ENCODE results near the gene CSAG3.
"Not testable (repeated sequence)": the region's sequence is repeated elsewhere in the genome, so short reads cannot be mapped to it uniquely, and the experiment has no call there.

Gene CSAG3

GRCh38 chrX:152758918-152759317 is at the start of gene CSAG3:
Gene CSAG3, plus strand, starts transcription at chrX:152759218.
- not testable (repeated sequence) for DNase-seq (ENCODE audit: low read depth in 1 of 2, low spot score in 1 of 2)

- DNase-seq (ENCODE audit: low read depth in 1 of 2, low spot score in 1 of 2): not testable (repeated sequence)
Measured at GRCh38 chrX:152713195-152713594, 45.8 kb upstream of the CSAG3 start.

DNA sequence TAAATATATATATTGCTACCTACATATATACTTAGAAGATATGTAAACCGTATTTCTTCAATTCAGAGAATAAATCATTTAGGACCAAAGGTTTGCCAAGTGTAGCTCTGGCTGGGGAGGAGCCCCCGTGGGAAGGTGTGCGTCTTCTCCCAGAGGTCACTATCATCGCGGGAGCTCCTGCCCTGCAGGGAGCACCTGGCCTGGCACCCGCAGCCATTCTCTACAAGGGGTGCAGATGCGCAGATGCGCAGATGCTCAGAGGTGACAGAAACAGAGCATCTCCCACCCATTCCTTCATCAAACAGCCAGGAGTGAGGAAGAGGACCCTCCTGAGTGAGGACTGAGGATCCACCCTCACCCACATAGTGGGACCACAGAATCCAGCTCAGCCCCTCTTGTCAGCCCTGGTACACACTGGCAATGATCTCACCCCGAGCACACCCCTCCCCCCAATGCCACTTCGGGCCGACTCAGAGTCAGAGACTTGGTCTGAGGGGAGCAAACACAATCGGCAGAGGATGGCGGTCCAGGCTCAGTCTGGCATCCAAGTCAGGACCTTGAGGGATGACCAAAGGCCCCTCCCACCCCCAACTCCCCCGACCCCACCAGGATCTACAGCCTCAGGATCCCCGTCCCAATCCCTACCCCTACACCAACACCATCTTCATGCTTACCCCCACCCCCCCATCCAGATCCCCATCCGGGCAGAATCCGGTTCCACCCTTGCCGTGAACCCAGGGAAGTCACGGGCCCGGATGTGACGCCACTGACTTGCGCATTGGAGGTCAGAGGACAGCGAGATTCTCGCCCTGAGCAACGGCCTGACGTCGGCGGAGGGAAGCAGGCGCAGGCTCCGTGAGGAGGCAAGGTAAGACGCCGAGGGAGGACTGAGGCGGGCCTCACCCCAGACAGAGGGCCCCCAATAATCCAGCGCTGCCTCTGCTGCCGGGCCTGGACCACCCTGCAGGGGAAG is 44.9 kb upstream of the CSAG3 start, which contains the start of gene MAGEA2B:
MAGEA2B (plus strand) TSS at position 814 of the 973 bp plus-strand sequence. CDS start 2,479 bp downstream, outside the sequence.
- DNase-seq (ENCODE audit: low read depth in 1 of 2, low spot score in 1 of 2): not testable (repeated sequence)

- DNase-seq (ENCODE audit: low read depth in 1 of 2, low spot score in 1 of 2): no peak
Measured at GRCh38 chrX:152725409-152725808, 33.6 kb upstream of the CSAG3 start.

GRCh38 chrX:152733261-152733975 is 25.6 kb upstream of the CSAG3 start, which contains the start of the genes CSAG1 and MAGEA12:
Gene CSAG1, minus strand, starts transcription at chrX:152733721. Its CDS starts 1,261 bp downstream, at chrX:152732460.
Gene MAGEA12, plus strand, starts transcription at chrX:152733757. Its CDS starts 2,405 bp downstream, at chrX:152736162.
- DNase-seq (ENCODE audit: low read depth in 1 of 2, low spot score in 1 of 2): no peak

DNA sequence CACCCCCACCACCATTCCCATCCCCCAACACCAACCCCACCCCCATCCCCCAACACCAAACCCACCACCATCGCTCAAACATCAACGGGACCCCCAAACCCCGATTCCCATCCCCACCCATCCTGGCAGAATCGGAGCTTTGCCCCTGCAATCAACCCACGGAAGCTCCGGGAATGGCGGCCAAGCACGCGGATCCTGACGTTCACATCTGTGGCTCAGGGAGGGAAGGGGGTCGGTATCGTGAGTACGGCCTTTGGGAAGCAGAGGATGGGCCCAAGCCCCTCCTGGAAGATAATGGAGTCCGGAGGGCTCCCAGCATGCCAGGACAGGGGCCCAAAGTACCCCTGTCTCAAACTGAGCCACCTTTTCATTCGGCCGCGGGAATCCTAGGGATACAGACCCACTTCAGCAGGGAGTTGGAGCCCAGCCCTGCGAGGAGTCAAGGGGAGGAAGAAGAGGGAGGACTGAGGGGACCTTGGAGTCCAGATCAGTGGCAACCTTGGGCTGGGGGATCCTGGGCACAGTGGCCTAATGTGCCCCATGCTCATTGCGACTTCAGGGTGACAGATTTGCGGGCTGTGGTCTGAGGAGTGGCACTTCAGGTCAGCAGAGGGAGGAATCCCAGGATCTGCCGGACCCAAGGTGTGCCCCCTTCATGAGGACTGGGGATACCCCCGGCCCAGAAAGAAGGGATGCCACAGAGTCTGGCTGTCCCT is 24.7 kb upstream of the CSAG3 start:
- DNase-seq (ENCODE audit: low read depth in 1 of 2, low spot score in 1 of 2): not testable (repeated sequence)

- DNase-seq (ENCODE audit: low read depth in 1 of 2, low spot score in 1 of 2): no peak
Measured at GRCh38 chrX:152735101-152735500, 23.9 kb upstream of the CSAG3 start.

GRCh38 chrX:152735860-152736511 is 23.0 kb upstream of the CSAG3 start:
- no peak for DNase-seq (ENCODE audit: low read depth in 1 of 2, low spot score in 1 of 2)

DNA sequence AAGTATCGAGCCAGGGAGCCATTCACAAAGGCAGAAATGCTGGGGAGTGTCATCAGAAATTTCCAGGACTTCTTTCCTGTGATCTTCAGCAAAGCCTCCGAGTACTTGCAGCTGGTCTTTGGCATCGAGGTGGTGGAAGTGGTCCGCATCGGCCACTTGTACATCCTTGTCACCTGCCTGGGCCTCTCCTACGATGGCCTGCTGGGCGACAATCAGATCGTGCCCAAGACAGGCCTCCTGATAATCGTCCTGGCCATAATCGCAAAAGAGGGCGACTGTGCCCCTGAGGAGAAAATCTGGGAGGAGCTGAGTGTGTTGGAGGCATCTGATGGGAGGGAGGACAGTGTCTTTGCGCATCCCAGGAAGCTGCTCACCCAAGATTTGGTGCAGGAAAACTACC is 22.5 kb upstream of the CSAG3 start:
- not testable (repeated sequence) for DNase-seq (ENCODE audit: low read depth in 1 of 2, low spot score in 1 of 2)

DNA sequence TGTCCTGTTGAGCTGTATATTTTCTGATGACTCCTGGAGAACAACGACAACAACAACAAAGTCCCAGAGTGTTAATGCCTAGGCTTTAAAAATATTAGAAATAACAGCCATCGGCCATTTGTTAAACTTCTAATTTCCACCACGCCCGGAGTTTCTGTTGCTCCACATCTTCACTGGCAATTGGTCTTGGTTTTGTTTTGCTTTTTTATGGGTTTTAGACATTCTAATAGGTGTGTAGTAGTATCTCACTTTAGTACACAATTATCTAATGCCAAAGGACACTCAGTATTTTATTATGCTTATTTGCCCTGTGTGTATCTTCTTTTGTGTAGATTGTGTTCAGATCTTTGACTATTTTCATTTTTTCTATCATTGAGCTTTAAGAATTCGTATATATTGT is 20.5 kb upstream of the CSAG3 start:
- DNase-seq (ENCODE audit: low read depth in 1 of 2, low spot score in 1 of 2): no peak

DNA sequence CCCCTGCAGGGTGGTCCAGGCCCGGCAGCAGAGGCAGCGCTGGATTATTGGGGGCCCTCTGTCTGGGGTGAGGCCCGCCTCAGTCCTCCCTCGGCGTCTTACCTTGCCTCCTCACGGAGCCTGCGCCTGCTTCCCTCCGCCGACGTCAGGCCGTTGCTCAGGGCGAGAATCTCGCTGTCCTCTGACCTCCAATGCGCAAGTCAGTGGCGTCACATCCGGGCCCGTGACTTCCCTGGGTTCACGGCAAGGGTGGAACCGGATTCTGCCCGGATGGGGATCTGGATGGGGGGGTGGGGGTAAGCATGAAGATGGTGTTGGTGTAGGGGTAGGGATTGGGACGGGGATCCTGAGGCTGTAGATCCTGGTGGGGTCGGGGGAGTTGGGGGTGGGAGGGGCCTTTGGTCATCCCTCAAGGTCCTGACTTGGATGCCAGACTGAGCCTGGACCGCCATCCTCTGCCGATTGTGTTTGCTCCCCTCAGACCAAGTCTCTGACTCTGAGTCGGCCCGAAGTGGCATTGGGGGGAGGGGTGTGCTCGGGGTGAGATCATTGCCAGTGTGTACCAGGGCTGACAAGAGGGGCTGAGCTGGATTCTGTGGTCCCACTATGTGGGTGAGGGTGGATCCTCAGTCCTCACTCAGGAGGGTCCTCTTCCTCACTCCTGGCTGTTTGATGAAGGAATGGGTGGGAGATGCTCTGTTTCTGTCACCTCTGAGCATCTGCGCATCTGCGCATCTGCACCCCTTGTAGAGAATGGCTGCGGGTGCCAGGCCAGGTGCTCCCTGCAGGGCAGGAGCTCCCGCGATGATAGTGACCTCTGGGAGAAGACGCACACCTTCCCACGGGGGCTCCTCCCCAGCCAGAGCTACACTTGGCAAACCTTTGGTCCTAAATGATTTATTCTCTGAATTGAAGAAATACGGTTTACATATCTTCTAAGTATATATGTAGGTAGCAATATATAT is 5.0 kb upstream of the CSAG3 start, which contains the start of gene MAGEA2:
MAGEA2 (minus strand) TSS at position 157 of the 965 bp plus-strand sequence. CDS start 2,479 bp downstream, outside the sequence.
- DNase-seq (ENCODE audit: low read depth in 1 of 2, low spot score in 1 of 2): not testable (repeated sequence)

- not testable (repeated sequence) for DNase-seq (ENCODE audit: low read depth in 1 of 2, low spot score in 1 of 2)
Measured at GRCh38 chrX:152754871-152755270, 4.1 kb upstream of the CSAG3 start.

DNA sequence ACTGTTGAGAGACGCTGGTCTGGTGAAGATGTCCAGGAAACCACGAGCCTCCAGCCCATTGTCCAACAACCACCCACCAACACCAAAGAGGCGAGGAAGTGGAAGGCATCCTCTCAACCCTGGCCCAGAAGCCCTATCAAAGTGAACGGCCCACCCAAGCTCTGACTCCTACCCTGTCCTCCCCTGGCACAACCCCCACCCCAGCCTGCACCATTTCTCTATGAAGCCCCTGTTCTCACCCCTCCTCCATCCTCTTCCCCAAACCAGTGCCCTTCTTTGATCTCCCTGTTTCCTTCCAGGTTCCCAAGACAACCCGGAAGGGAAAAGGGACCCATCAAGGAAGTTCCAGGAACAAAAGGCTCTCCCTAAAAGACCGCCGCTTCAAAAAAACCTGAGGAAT is 526 bp downstream of the CSAG3 start:
- DNase-seq (ENCODE audit: low read depth in 1 of 2, low spot score in 1 of 2): not testable (repeated sequence)

GRCh38 chrX:152761582-152761981 is 2.6 kb downstream of the CSAG3 start:
- not testable (repeated sequence) for DNase-seq (ENCODE audit: low read depth in 1 of 2, low spot score in 1 of 2)

GRCh38 chrX:152766562-152766961 is 7.5 kb downstream of the CSAG3 start:
- not testable (repeated sequence) for DNase-seq (ENCODE audit: low read depth in 1 of 2, low spot score in 1 of 2)

GRCh38 chrX:152769549-152770289 is 10.7 kb downstream of the CSAG3 start, which contains the start of gene MAGEA6:
Gene MAGEA6, minus strand, starts transcription at chrX:152769689. Its CDS starts 2,039 bp downstream, at chrX:152767650.
- DNase-seq (ENCODE audit: low read depth in 1 of 2, low spot score in 1 of 2): not testable (repeated sequence)

GRCh38 chrX:152787062-152787461 is 28.0 kb downstream of the CSAG3 start:
- DNase-seq (ENCODE audit: low read depth in 1 of 2, low spot score in 1 of 2): not testable (repeated sequence)

- no peak for DNase-seq (ENCODE audit: low read depth in 1 of 2, low spot score in 1 of 2)
Measured at GRCh38 chrX:152798945-152799344, 39.9 kb downstream of the CSAG3 start.
